Gastrocnemius medialis (tissue), 4 donors: ENCODE results near the gene DIP2B.
A peak's percentile ranks its signal among the peaks of the same experiment; 100 is the strongest.

Source experiments
- POLR2A ChIP-seq, 2 donors: fragments of 450-650 bp; IDR thresholded peaks; one replicate each; pipeline ENCODE4 v1.6.1; 2017; ENCODE audit warnings: antibody characterized with exemption in 2 of 2, mild to moderate bottlenecking in 2 of 2, moderate library complexity in 2 of 2
- TF ChIP-seq, protein P1 (sequence below), 5 experiments: fragments of 450-650 bp in 3 of 5; fragments of 200-600 bp in 2 of 5; sonication (generic) in 2 of 5; IDR thresholded peaks in 4 of 5; conservative IDR thresholded peaks in 1 of 5; 1 replicate in 4 of 5; 2 replicates in 1 of 5; pipeline ENCODE4 v1.5.1; 2016 to 2019; ENCODE audit warnings: antibody characterized with exemption in 5 of 5, mild to moderate bottlenecking in 3 of 5, moderate library complexity in 3 of 5

- TF ChIP-seq, protein P1, sequence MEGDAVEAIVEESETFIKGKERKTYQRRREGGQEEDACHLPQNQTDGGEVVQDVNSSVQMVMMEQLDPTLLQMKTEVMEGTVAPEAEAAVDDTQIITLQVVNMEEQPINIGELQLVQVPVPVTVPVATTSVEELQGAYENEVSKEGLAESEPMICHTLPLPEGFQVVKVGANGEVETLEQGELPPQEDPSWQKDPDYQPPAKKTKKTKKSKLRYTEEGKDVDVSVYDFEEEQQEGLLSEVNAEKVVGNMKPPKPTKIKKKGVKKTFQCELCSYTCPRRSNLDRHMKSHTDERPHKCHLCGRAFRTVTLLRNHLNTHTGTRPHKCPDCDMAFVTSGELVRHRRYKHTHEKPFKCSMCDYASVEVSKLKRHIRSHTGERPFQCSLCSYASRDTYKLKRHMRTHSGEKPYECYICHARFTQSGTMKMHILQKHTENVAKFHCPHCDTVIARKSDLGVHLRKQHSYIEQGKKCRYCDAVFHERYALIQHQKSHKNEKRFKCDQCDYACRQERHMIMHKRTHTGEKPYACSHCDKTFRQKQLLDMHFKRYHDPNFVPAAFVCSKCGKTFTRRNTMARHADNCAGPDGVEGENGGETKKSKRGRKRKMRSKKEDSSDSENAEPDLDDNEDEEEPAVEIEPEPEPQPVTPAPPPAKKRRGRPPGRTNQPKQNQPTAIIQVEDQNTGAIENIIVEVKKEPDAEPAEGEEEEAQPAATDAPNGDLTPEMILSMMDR (IDR thresholded peaks at IDR 0.05 in 4 of 5, conservative IDR thresholded peaks at IDR 0.05 in 1 of 5) = peak in 1 of 5 experiments; percentile 22
- TF ChIP-seq POLR2A (IDR thresholded peaks at IDR 0.05) = peak; percentile 83 to 90
These were observed 259.0 kb downstream of the DIP2B start, which contains the start of gene ATF1 for GRCh38 chr12:50763639-50764285.
